K562 (cell line): ENCODE results near the gene HOXB4. TPM values are rescaled to one million over a fixed set of nuclear protein-coding genes. Genes with fewer than 3 reads are reported as not detected.
A peak's percentile ranks its signal among the peaks of the same experiment; 100 is the strongest.

Source experiments
- BRCA1 ChIP-seq, 2 experiments: fragments of 450-650 bp in 1 of 2; sonication (generic) in 1 of 2; formaldehyde crosslinking in 1 of 2; IDR thresholded peaks; 2 replicates each; pipeline versions ENCODE4 v1.5.0 to v1.6.1; 2017 to 2020; ENCODE audit warnings: mild to moderate bottlenecking in 1 of 2, missing genetic modification reagents in 1 of 2
- E2F6 ChIP-seq, 2 experiments: IDR thresholded peaks; 2 replicates each; pipeline ENCODE4 v1.6.1; 2011; ENCODE audit warnings: borderline replicate concordance in 1 of 2, control low read depth in 1 of 2, low read depth in 1 of 2, low read length in 1 of 2, mild to moderate bottlenecking in 1 of 2, mixed read lengths in 1 of 2, moderate library complexity in 1 of 2; ENCODE audit not compliant: insufficient read depth in 1 of 2, insufficient read length in 1 of 2, poor library complexity in 1 of 2, severe bottlenecking in 1 of 2; ENCODE audit errors: extremely low read depth in 1 of 2
- FOXO4 ChIP-seq: fragments of 450-650 bp; formaldehyde crosslinking; IDR thresholded peaks from 2 replicates; pipeline ENCODE4 v1.4.0; 2020; ENCODE audit warnings: mild to moderate bottlenecking, moderate library complexity
- HMG20B ChIP-seq: fragments of 250-450 bp; sonication (Bioruptor Pico); IDR thresholded peaks from 2 replicates; pipeline ENCODE4 v1.5.0; 2021; ENCODE audit warnings: mild to moderate bottlenecking
- SRSF1 ChIP-seq: fragments of 200-400 bp; formaldehyde crosslinking; IDR thresholded peaks from 2 replicates; pipeline ENCODE4 v1.6.1; 2017; ENCODE audit warnings: mild to moderate bottlenecking, low read depth, low read length, moderate library complexity
- TOE1 ChIP-seq, 2 experiments: fragments of 450-650 bp in 1 of 2; sonication (generic) in 1 of 2; formaldehyde crosslinking in 1 of 2; IDR thresholded peaks; 2 replicates each; pipeline versions ENCODE4 v1.7.1 to v1.8.0; 2016 to 2022; ENCODE audit warnings: borderline replicate concordance in 2 of 2, mild to moderate bottlenecking in 2 of 2, antibody characterized with exemption in 1 of 2, inconsistent platforms in 1 of 2, low read depth in 1 of 2, missing genetic modification reagents in 1 of 2, moderate library complexity in 1 of 2
- ZC3H11A ChIP-seq: IDR thresholded peaks from 2 replicates; pipeline ENCODE4 v1.6.1; 2012; ENCODE audit warnings: low read depth, low read length, improper control_type of control experiment
- ZFP91 ChIP-seq: sonication (generic); formaldehyde crosslinking; IDR thresholded peaks from 2 replicates; pipeline ENCODE4 v1.8.0; 2022; ENCODE audit warnings: mild to moderate bottlenecking, missing genetic modification reagents
- ZMIZ1 ChIP-seq, 2 experiments: fragments of 150-350 bp in 1 of 2; IDR thresholded peaks; 2 replicates each; pipeline ENCODE4 v1.6.1; 2012 to 2016; ENCODE audit warnings: low read depth in 2 of 2, low read length in 2 of 2, mild to moderate bottlenecking in 1 of 2, moderate library complexity in 1 of 2
- ZNF174 ChIP-seq: fragments of 250-450 bp; sonication (Bioruptor Pico); IDR thresholded peaks from 2 replicates; pipeline ENCODE4 v1.4.0; 2020; ENCODE audit warnings: mild to moderate bottlenecking
- ZSCAN29 ChIP-seq: fragments of 450-650 bp; IDR thresholded peaks from 2 replicates; pipeline ENCODE4 v1.6.1; 2017
- polyA plus RNA-seq, 8 experiments: library from polyadenylated mRNA; depleted of rRNA in 4 of 8; stranded (reverse) in 5 of 8; unstranded in 3 of 8; fragments of >200 nt; fragmentation: Nextera tagmentation in 2 of 8; fragmentation: Illumina TruSeq in 1 of 8; extraction: Ambion mirVana in 2 of 8; extraction: Trizol in 1 of 8; gene quantifications; 2 replicates each; pipeline versions ENCODE4 v1.2.1 to v1.2.3, GENCODE V29; 2011 to 2014; ENCODE audit warnings: inconsistent platforms in 1 of 8, missing spikeins in 1 of 8
- total RNA-seq, 7 experiments: library from RNA; depleted of rRNA in 6 of 7; stranded (reverse); fragments of >200 nt in 6 of 7; fragmentation: Illumina TruSeq in 2 of 7; extraction: Trizol in 2 of 7; gene quantifications; 2 replicates each; pipeline versions ENCODE4 v1.2.1 to v1.2.3, GENCODE V29; 2011 to 2021; ENCODE audit warnings: low replicate concordance in 1 of 7

HOXB4 gene
- total and polyA plus RNA-seq, 9 of the 15 experiments (the other 6 are each of a cell fraction or from before 2014, with no cell fraction given): 1.6 to 34.9 (median 14.9) TPM

GRCh38 chr17:48593840-48594537, 15.8 kb upstream of the HOXB4 start (continued):
- TF ChIP-seq ZMIZ1 (IDR thresholded peaks at IDR 0.05; ENCODE audit: low read depth in 2 of 2, low read length in 2 of 2): no peak
- no peak for TF ChIP-seq ZNF174 (CRISPR knock-in tag)
- TF ChIP-seq HMG20B (CRISPR knock-in tag): no peak
- peak; percentile 64; the same call in 1 of the 2 replicates for TF ChIP-seq TOE1 (IDR thresholded peaks at IDR 0.05; ENCODE audit: borderline replicate concordance)
- TF ChIP-seq TOE1 (CRISPR knock-in tag; IDR thresholded peaks at IDR 0.05; ENCODE audit: borderline replicate concordance, low read depth): no peak
- TF ChIP-seq FOXO4 (CRISPR knock-in tag): no peak
- peak in 1 of 2 experiments; percentile 32 for TF ChIP-seq E2F6 (IDR thresholded peaks at IDR 0.05; ENCODE audit: borderline replicate concordance in 1 of 2, extremely low read depth in 1 of 2, insufficient read depth in 1 of 2, insufficient read length in 1 of 2, low read depth in 1 of 2, low read length in 1 of 2, poor library complexity in 1 of 2, severe bottlenecking in 1 of 2)
- TF ChIP-seq ZC3H11A: no peak
- no peak for TF ChIP-seq SRSF1
- no peak for TF ChIP-seq ZFP91 (CRISPR knock-in tag)
- TF ChIP-seq BRCA1 (IDR thresholded peaks at IDR 0.05): no peak
- TF ChIP-seq BRCA1 (CRISPR knock-in tag; IDR thresholded peaks at IDR 0.05): no peak
- no peak for TF ChIP-seq ZSCAN29
